Measurements from ENCODE around the gene PRKG1.
A peak's percentile ranks its signal among the peaks of the same experiment; 100 is the strongest.

Gene PRKG1

DNA sequence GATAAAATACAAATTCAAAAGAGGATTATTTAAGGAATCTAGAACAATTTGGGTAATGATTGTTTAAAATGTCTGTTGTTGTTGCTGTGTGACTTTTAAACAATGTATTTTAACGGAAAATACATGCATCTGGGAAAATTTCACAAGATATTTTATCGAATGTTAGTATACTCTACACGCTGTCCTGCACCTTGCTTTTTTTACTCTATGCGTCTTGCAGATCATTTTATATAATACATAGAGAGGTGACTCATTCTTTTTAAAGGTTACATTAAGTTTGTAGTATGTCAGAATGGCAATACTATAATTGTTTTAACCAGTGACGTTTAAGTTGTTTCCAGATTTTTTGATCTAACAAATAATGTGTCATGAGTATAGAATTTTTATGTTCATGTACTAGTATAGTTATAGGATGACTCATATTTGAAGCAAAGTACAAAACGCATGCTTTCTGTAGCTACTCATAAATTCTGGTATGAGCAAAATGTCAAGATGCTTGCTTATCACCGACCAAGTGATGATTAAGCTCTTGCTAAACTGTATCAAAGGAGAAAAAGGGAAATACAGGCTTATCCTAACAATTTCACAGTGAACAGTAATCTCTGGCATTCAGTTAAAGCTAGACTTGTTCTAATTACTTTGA is 1244.7 kb downstream of the PRKG1 start:
- CTCF ChIA-PET: interaction anchor here (0.9 to 1.1 kb wide), 2 partner anchors 10 to 140 kb away, joined by 3 read pairs; no protein-coding TSS in a partner anchor
- no peak overlapping the region for H3K27ac ChIP-seq
- POLR2A ChIA-PET (ENCODE audit: low non-redundant PET): no interaction called here
- peak; percentile 74 for DNase-seq (ENCODE audit: low spot score)
- TF ChIP-seq, protein P1, sequence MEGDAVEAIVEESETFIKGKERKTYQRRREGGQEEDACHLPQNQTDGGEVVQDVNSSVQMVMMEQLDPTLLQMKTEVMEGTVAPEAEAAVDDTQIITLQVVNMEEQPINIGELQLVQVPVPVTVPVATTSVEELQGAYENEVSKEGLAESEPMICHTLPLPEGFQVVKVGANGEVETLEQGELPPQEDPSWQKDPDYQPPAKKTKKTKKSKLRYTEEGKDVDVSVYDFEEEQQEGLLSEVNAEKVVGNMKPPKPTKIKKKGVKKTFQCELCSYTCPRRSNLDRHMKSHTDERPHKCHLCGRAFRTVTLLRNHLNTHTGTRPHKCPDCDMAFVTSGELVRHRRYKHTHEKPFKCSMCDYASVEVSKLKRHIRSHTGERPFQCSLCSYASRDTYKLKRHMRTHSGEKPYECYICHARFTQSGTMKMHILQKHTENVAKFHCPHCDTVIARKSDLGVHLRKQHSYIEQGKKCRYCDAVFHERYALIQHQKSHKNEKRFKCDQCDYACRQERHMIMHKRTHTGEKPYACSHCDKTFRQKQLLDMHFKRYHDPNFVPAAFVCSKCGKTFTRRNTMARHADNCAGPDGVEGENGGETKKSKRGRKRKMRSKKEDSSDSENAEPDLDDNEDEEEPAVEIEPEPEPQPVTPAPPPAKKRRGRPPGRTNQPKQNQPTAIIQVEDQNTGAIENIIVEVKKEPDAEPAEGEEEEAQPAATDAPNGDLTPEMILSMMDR (conservative IDR thresholded peaks at IDR 0.05; ENCODE audit: low read depth): no peak

DNA sequence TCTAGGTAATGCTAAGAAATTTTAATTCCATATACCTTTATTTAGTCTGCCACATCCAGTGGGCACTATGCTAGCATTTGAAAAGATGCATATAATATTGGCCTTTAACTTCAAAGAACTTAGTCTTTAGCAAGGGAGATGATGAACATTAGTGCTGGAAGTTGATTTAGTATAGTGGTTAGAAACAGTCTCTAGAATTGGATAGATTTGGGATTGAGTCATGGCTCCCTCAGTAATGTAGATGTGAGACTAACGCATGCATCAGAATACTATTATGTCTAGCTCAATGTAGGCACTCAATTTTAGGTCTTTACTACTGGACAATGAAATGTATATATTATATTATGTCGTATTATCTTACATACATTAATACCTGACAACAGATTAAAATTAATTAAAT is 1245.6 kb downstream of the PRKG1 start:
- ChIA-PET POLR2A (ENCODE audit: low non-redundant PET) (interaction anchor here (0.6 kb wide), 1 partner anchor 370 kb away, joined by 8 read pairs; no protein-coding TSS in a partner anchor), CTCF (no interaction called here)
- DNase-seq (ENCODE audit: low spot score): no peak
- TF ChIP-seq, protein P1 (conservative IDR thresholded peaks at IDR 0.05; ENCODE audit: low read depth): no peak
- H3K27ac ChIP-seq: no peak overlapping the region

- no peak for DNase-seq (ENCODE audit: low spot score)
- no peak overlapping the region for H3K27ac ChIP-seq
- CTCF ChIA-PET: no interaction called here
These were observed 1248.0 kb downstream of the PRKG1 start for GRCh38 chr10:52322323-52322722.

DNA sequence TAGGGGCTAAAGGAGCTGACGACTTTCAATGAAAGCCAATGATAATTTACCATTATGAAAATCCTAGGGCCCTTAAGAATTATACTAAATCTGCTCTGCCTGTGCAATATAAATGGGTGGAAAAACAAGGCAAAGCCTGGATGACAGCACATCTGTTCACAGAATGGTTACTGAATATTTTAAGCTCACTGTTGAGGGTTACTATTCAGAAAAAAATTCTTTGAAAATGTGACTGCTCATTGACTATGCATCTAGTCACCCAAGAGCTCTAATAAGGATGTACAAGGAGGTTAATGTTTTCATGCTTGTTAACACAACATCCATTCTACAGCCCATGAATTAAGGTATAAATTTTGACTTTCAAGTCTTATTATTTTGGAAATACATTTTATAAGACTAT is 1248.6 kb downstream of the PRKG1 start:
- POLR2A ChIA-PET (ENCODE audit: low non-redundant PET): no interaction called here

More at GRCh38 chr10:52322323-52322722, 1248.0 kb downstream of the PRKG1 start:
- TF ChIP-seq, protein P1 (conservative IDR thresholded peaks at IDR 0.05; ENCODE audit: low read depth): no peak
- POLR2A ChIA-PET (ENCODE audit: low non-redundant PET): no interaction called here

GRCh38 chr10:52326382-52326781 is 1252.1 kb downstream of the PRKG1 start:
- no peak overlapping the region for H3K27ac ChIP-seq
- CTCF ChIA-PET: no interaction called here
- POLR2A ChIA-PET (ENCODE audit: low non-redundant PET): no interaction called here
- TF ChIP-seq, protein P1 (conservative IDR thresholded peaks at IDR 0.05; ENCODE audit: low read depth): no peak
- no peak for DNase-seq (ENCODE audit: low spot score)

More for the DNA sequence above, 1248.6 kb downstream of the PRKG1 start:
- H3K27ac ChIP-seq: no peak overlapping the region
- CTCF ChIA-PET: interaction anchor here (0.6 kb wide), 1 partner anchor 166 kb away, joined by 4 read pairs; no protein-coding TSS in a partner anchor
- TF ChIP-seq, protein P1 (conservative IDR thresholded peaks at IDR 0.05; ENCODE audit: low read depth): no peak
- DNase-seq (ENCODE audit: low spot score): no peak

DNA sequence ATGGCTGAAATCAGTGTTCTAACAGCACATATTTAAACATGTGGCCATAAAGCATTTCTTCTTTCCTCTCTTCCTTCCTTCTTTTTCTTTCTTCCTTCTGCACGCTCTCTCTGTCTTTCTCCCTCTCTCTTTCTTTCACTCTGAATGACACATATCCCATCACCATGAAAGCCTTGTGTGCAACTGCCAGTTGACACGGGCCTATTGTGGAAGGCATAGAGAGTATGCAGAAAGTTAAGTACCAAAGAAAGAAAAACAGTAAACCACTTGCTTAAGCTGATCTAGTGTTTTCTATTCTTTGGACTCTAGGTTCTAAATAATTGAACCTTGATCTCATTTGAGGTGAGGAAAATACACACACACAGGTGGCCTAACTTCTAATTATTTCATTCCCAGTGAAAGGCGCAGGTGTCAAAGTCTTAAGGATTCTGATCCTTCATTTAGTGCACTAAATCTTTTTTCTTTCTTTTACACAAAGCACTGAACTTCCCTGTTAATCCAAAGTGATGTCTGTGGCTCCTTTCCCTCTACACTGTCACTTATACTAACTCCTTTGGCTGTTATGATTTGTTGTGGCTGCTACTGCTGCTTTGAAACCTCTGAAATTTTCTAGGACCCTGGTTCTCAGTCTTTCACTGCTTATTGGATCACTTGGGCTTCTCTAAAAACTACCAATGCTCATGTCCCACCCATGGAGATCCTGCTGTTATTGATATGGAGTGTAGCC is 1257.5 kb downstream of the PRKG1 start:
- POLR2A ChIA-PET (ENCODE audit: low non-redundant PET): no interaction called here
- H3K27ac ChIP-seq: no peak overlapping the region
- CTCF ChIA-PET: no interaction called here
- TF ChIP-seq, protein P1 (conservative IDR thresholded peaks at IDR 0.05; ENCODE audit: low read depth): no peak
- no peak for DNase-seq (ENCODE audit: low spot score)
